Measurements from ENCODE around the gene SHANK1.
A peak's percentile ranks its signal among the peaks of the same experiment; 100 is the strongest.

SHANK1 gene

GRCh38 chr19:50658441-50659317, 60.9 kb downstream of the SHANK1 start (continued):
- TF ChIP-seq ZNF658 (tag by site-specific recombination; IDR thresholded peaks at IDR 0.05) (no peak), ZFHX2 (tag by site-specific recombination; conservative IDR thresholded peaks at IDR 0.05) (peak; percentile 27; the same call in 1 of the 2 replicates), ZNF561 (tag by site-specific recombination; IDR thresholded peaks at IDR 0.05; ENCODE audit: borderline replicate concordance) (0 out of 2 replicates have a peak, but pooled peaks have one; percentile 60), REPIN1 (tag by site-specific recombination; IDR thresholded peaks at IDR 0.05; ENCODE audit: low read depth) (peak; percentile 96; the same call in 1 of the 2 replicates), ZNF677 (tag by site-specific recombination; IDR thresholded peaks at IDR 0.05) (no peak), ZNF585B (tag by site-specific recombination; IDR thresholded peaks at IDR 0.05) (no peak), ZNF398 (tag by site-specific recombination; IDR thresholded peaks at IDR 0.05) (peak; percentile 53; the same call in 1 of the 2 replicates), PRDM4 (tag by site-specific recombination; IDR thresholded peaks at IDR 0.05) (peak; percentile 75), GLIS2 (tag by site-specific recombination; IDR thresholded peaks at IDR 0.05) (peak; percentile 56), ZNF707 (tag by site-specific recombination; IDR thresholded peaks at IDR 0.05) (no peak), SCRT1 (tag by site-specific recombination; IDR thresholded peaks at IDR 0.05; ENCODE audit: borderline replicate concordance) (peak; percentile 86), ZNF654 (tag by site-specific recombination; IDR thresholded peaks at IDR 0.05; ENCODE audit: low read depth) (no peak), ZBTB17 (tag by site-specific recombination; IDR thresholded peaks at IDR 0.05) (peak; percentile 97), SCRT2 (tag by site-specific recombination; IDR thresholded peaks at IDR 0.05) (peak; percentile 95), ZNF747 (tag by site-specific recombination; IDR thresholded peaks at IDR 0.05) (no peak), GLIS1 (tag by site-specific recombination; IDR thresholded peaks at IDR 0.05) (peak; percentile 80), SP3 (tag by site-specific recombination; IDR thresholded peaks at IDR 0.05) (peak; percentile 67), ZNF335 (tag by site-specific recombination; conservative IDR thresholded peaks at IDR 0.05) (peak; percentile 74), ZNF366 (tag by site-specific recombination; conservative IDR thresholded peaks at IDR 0.05) (peak; percentile 99), ATF2 (tag by site-specific recombination; IDR thresholded peaks at IDR 0.05; ENCODE audit: low read depth) (no peak), KLF1 (tag by site-specific recombination; IDR thresholded peaks at IDR 0.05) (peak; percentile 48), SALL2 (tag by site-specific recombination; IDR thresholded peaks at IDR 0.05; ENCODE audit: borderline replicate concordance) (no peak), ZNF121 (tag by site-specific recombination; IDR thresholded peaks at IDR 0.05) (peak; percentile 68; the same call in 1 of the 2 replicates), INSM2 (tag by site-specific recombination; IDR thresholded peaks at IDR 0.05) (peak; percentile 61; the same call in 1 of the 2 replicates), ZBTB20 (tag by site-specific recombination; IDR thresholded peaks at IDR 0.05) (peak; percentile 38; the same call in 1 of the 2 replicates), MEIS1 (CRISPR knock-in tag; IDR thresholded peaks at IDR 0.05; ENCODE audit: borderline replicate concordance) (no peak), ZNF423 (tag by site-specific recombination; IDR thresholded peaks at IDR 0.05) (peak; percentile 38; the same call in 1 of the 2 replicates), KLF8 (tag by site-specific recombination; IDR thresholded peaks at IDR 0.05) (peak; percentile 84), PATZ1 (tag by site-specific recombination; IDR thresholded peaks at IDR 0.05) (peak; percentile 70), ZNF600 (tag by site-specific recombination; IDR thresholded peaks at IDR 0.05) (peak; percentile 93), ZSCAN16 (tag by site-specific recombination; IDR thresholded peaks at IDR 0.05) (0 out of 2 replicates have a peak, but pooled peaks have one; percentile 46)
